Mesothelial cell of epicardium (in vitro differentiated cells): ENCODE data around the gene AKAP13. TPM values are rescaled to one million over a fixed set of nuclear protein-coding genes. Genes with fewer than 3 reads are reported as not detected.

Experiments
- DNase-seq, 2 experiments: peaks; one replicate each; pipeline ENCODE4 v3.0.0; 2021; ENCODE audit warnings: low spot score in 2 of 2; ENCODE audit not compliant: unreplicated experiment in 2 of 2
- H3K27ac Mint-ChIP-seq: 2 replicates; pipeline ENCODE4 v1.8.0; 2021; ENCODE audit warnings: mixed read lengths
- H3K27me3 Mint-ChIP-seq: 2 replicates; pipeline ENCODE4 v1.8.0; 2021; ENCODE audit warnings: low read depth, mixed read lengths
- H3K36me3 Mint-ChIP-seq: 2 replicates; pipeline ENCODE4 v1.8.0; 2021; ENCODE audit warnings: mixed read lengths
- H3K4me1 Mint-ChIP-seq: 2 replicates; pipeline ENCODE4 v1.8.0; 2021; ENCODE audit warnings: mixed read lengths
- H3K4me3 Mint-ChIP-seq: 2 replicates; pipeline ENCODE4 v1.8.0; 2021; ENCODE audit warnings: mild to moderate bottlenecking, moderate library complexity, mixed read lengths
- H3K9me3 Mint-ChIP-seq: 2 replicates; pipeline ENCODE4 v1.8.0; 2021; ENCODE audit warnings: mixed read lengths
- CTCF ChIP-seq: fragments of 200-600 bp; sonication (generic); IDR thresholded peaks from one replicate; pipeline ENCODE4 v1.5.0; 2021; ENCODE audit warnings: antibody characterized with exemption; ENCODE audit not compliant: unreplicated experiment
- total RNA-seq: library from RNA; stranded (reverse); gene quantifications from 3 replicates; pipeline ENCODE4 v1.2.1, GENCODE V29; 2021

AKAP13 gene
- total RNA-seq, 1 donor from 2014 or later: 109 TPM

- H3K4me3 Mint-ChIP-seq: no peak overlapping the region
- H3K4me1 Mint-ChIP-seq: no peaks in the 10 kb centered on the region
- peaks cover 7% of the 10 kb centered on the region for H3K36me3 Mint-ChIP-seq
- H3K9me3 Mint-ChIP-seq: no peaks in the 10 kb centered on the region
- no peak overlapping the region for H3K27ac Mint-ChIP-seq
- no peaks in the 10 kb centered on the region for H3K27me3 Mint-ChIP-seq
- DNase-seq: no peak
- TF ChIP-seq CTCF: no peak
Observed at GRCh38 chr15:85763673-85764633, 383.6 kb downstream of the AKAP13 start.

GRCh38 chr15:85764649-85765277 lies 384.4 kb downstream of the AKAP13 start:
- Mint-ChIP-seq H3K27me3 (no peaks in the 10 kb centered on the region), H3K4me1 (no peaks in the 10 kb centered on the region), H3K4me3 (no peak overlapping the region), H3K36me3 (peaks cover 8% of the 10 kb centered on the region), H3K9me3 (no peaks in the 10 kb centered on the region), H3K27ac (no peak overlapping the region)
- TF ChIP-seq CTCF: no peak
- DNase-seq: no peak

- no peak overlapping the region for H3K27ac Mint-ChIP-seq
- H3K36me3 Mint-ChIP-seq: peaks cover 14% of the 10 kb centered on the region
- TF ChIP-seq CTCF: no peak
- H3K27me3 Mint-ChIP-seq: no peaks in the 10 kb centered on the region
- DNase-seq: no peak
- no peak overlapping the region for H3K4me3 Mint-ChIP-seq
- H3K4me1 Mint-ChIP-seq: peaks cover 6% of the 10 kb centered on the region
- no peaks in the 10 kb centered on the region for H3K9me3 Mint-ChIP-seq
Observed at GRCh38 chr15:85766001-85766831, 385.8 kb downstream of the AKAP13 start.

GRCh38 chr15:85767785-85768529 lies 387.6 kb downstream of the AKAP13 start:
- Mint-ChIP-seq H3K9me3 (no peaks in the 10 kb centered on the region), H3K4me3 (no peak overlapping the region), H3K4me1 (peaks cover 16% of the 10 kb centered on the region), H3K27ac (no peak overlapping the region), H3K36me3 (peaks cover 11% of the 10 kb centered on the region), H3K27me3 (no peaks in the 10 kb centered on the region)
- no peak for TF ChIP-seq CTCF
- DNase-seq: no peak

- Mint-ChIP-seq H3K27me3 (no peaks in the 10 kb centered on the region), H3K9me3 (no peaks in the 10 kb centered on the region), H3K36me3 (peaks cover 11% of the 10 kb centered on the region), H3K27ac (no peak overlapping the region), H3K4me3 (no peak overlapping the region), H3K4me1 (peaks cover 16% of the 10 kb centered on the region)
- no peak for DNase-seq
- TF ChIP-seq CTCF: no peak
Observed at GRCh38 chr15:85768595-85769168, 388.3 kb downstream of the AKAP13 start.
